Keratinocyte (primary cell): ENCODE measurements around the gene HMGB1. TPM values are rescaled to one million over a fixed set of nuclear protein-coding genes. Genes with fewer than 3 reads are reported as not detected.

Source experiments
- DNase-seq: peaks from one replicate; pipeline ENCODE4 v3.0.0-alpha.2; 2011; ENCODE audit warnings: low read depth, missing footprints, low spot score
- FAIRE-seq: peaks from 2 replicates; lab custom pipeline; 2011; peaks lifted over from hg19 to GRCh38; lab: Jason Lieb, UNC
- H2AFZ ChIP-seq: 2 replicates; pipeline ENCODE4 v1.6.0; 2012; ENCODE audit warnings: low read length, control low read depth, inconsistent platforms; ENCODE audit not compliant: control insufficient read depth
- H3K27ac ChIP-seq: 2 replicates; pipeline ENCODE4 v1.5.1; 2011; ENCODE audit warnings: low read length; ENCODE audit not compliant: control insufficient read depth, insufficient read depth
- H3K27me3 ChIP-seq: 3 replicates; pipeline ENCODE4 v1.6.0; 2011; ENCODE audit warnings: low read length; ENCODE audit not compliant: control insufficient read depth, insufficient read depth; ENCODE audit errors: extremely low read depth
- H3K36me3 ChIP-seq, 2 experiments: 2 replicates in 1 of 2; 3 replicates in 1 of 2; pipeline ENCODE4 v1.5.1; 2011; ENCODE audit warnings: low read length in 2 of 2, mild to moderate bottlenecking in 1 of 2; ENCODE audit not compliant: control insufficient read depth in 2 of 2, insufficient read depth in 2 of 2; ENCODE audit errors: extremely low read depth in 1 of 2
- H3K4me1 ChIP-seq: 3 replicates; pipeline ENCODE4 v1.5.1; 2011; ENCODE audit warnings: low read length; ENCODE audit not compliant: control insufficient read depth, insufficient read depth; ENCODE audit errors: extremely low read depth
- H3K4me2 ChIP-seq: 3 replicates; pipeline ENCODE4 v1.6.0; 2011; ENCODE audit warnings: low read depth, low read length; ENCODE audit not compliant: control insufficient read depth, insufficient read depth; ENCODE audit errors: extremely low read depth
- H3K4me3 ChIP-seq, 3 experiments: fragments of 200-600 bp in 1 of 3; sonication (generic) in 1 of 3; 2 replicates in 2 of 3; 3 replicates in 1 of 3; pipeline ENCODE4 v1.5.1; 2011 to 2016; ENCODE audit warnings: low read length in 3 of 3, mild to moderate bottlenecking in 3 of 3, control low read depth in 2 of 3, inconsistent platforms in 1 of 3, low read depth in 1 of 3, mixed read lengths in 1 of 3, mixed run types in 1 of 3, moderate library complexity in 1 of 3; ENCODE audit not compliant: control insufficient read depth in 2 of 3, insufficient read depth in 2 of 3; ENCODE audit errors: extremely low read depth in 1 of 3
- H3K79me2 ChIP-seq: 2 replicates; pipeline ENCODE4 v1.6.0; 2012; ENCODE audit warnings: low read length; ENCODE audit not compliant: control insufficient read depth, insufficient read depth
- H3K9ac ChIP-seq: 3 replicates; pipeline ENCODE4 v1.6.0; 2011; ENCODE audit warnings: low read length; ENCODE audit not compliant: control insufficient read depth, insufficient read depth; ENCODE audit errors: extremely low read depth
- H3K9me1 ChIP-seq: 3 replicates; pipeline ENCODE4 v1.6.0; 2011; ENCODE audit warnings: low read length; ENCODE audit not compliant: control insufficient read depth, insufficient read depth; ENCODE audit errors: extremely low read depth
- H3K9me3 ChIP-seq: 2 replicates; pipeline ENCODE4 v1.5.1; 2012; ENCODE audit warnings: low read depth, low read length; ENCODE audit not compliant: control insufficient read depth
- H4K20me1 ChIP-seq: 3 replicates; pipeline ENCODE4 v1.6.0; 2011; ENCODE audit warnings: low read length; ENCODE audit not compliant: control insufficient read depth, insufficient read depth; ENCODE audit errors: extremely low read depth
- CTCF ChIP-seq, 3 experiments: IDR thresholded peaks in 1 of 3; conservative IDR thresholded peaks in 1 of 3; optimal IDR thresholded peaks in 1 of 3; 2 replicates in 2 of 3; 3 replicates in 1 of 3; pipeline versions ENCODE3 to v1.5.1; 2011; ENCODE audit warnings: low read length in 3 of 3, mild to moderate bottlenecking in 3 of 3, moderate library complexity in 2 of 3, control low read depth in 1 of 3, inconsistent platforms in 1 of 3; ENCODE audit not compliant: insufficient read depth in 2 of 3; ENCODE audit errors: extremely low read depth in 1 of 3
- EZH2 ChIP-seq: IDR thresholded peaks from one replicate; pipeline ENCODE4 v1.6.1; 2012; ENCODE audit warnings: inconsistent platforms, mild to moderate bottlenecking, low read length, moderate library complexity
- dilution Hi-C: fragments of 300-500 bp; cut with MboI; formaldehyde crosslinking; loops from one replicate; pipeline ENCODE4 v1.7.0; 2020; ENCODE audit warnings: low sequenced_read_pairs; ENCODE audit not compliant: extremely low pct_ligation_motif_present
- polyA plus RNA-seq, 5 experiments: library from polyadenylated mRNA; depleted of rRNA in 3 of 5; stranded (reverse) in 3 of 5; stranded (forward) in 1 of 5; unstranded in 1 of 5; fragments of >200 nt; gene quantifications; 1 replicate in 1 of 5; 2 replicates in 3 of 5; 3 replicates in 1 of 5; pipeline versions ENCODE4 v1.2.1 to v1.2.3, GENCODE V29; 2011 to 2012; ENCODE audit warnings: missing spikeins in 2 of 5, low read depth in 1 of 5, low replicate concordance in 1 of 5

The HMGB1 gene
- polyA plus RNA-seq, 1 donor (not counting 4 experiments of a cell fraction or from before 2014, with no cell fraction given), result 221 TPM

DNA sequence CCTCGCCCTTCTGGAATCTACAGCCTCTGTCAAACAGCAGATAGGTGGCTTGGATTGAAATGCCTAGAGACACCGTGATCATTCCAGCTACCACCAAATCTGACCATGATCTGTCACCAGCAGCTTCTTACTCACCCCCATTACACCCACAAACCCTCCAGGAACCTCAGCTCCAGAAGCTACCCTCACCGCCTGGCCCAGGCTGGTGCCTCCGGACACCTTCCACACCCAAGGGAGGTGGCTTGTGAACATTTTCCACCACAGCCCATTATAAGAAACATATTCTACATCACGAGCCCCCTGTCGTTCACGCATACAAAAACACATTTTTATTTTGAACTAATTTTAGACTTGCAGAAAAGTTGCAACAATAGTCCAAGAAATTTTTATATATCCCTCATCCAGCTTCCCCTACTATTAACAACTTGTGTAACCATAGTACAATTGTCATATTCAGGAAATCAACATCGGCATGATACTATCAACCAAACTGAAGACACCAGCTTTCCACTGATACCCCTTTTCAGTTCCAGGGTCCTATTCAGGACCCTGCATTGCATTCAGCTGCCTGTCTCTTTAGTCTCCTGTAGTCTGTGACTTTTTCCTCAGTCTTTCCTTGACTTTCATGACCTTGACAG, 58.8 kb downstream of the HMGB1 start:
- Histone ChIP-seq H3K4me1 (peaks cover 37% of the 10 kb centered on the region), H3K36me3 (no peaks in the 10 kb centered on the region), H4K20me1 (no peaks in the 10 kb centered on the region), H3K27ac (no peak overlapping the region), H3K4me2 (no peak overlapping the region), H3K9me1 (no peaks in the 10 kb centered on the region), H3K4me3 (no peak overlapping the region), H3K79me2 (no peaks in the 10 kb centered on the region), H2AFZ (no peak overlapping the region), H3K9ac (no peak overlapping the region), H3K27me3 (no peaks in the 10 kb centered on the region), H3K9me3 (no peaks in the 10 kb centered on the region)
- dilution Hi-C loops, result no loop called here
- FAIRE-seq, result no peak
- DNase-seq, result no peak
- TF ChIP-seq EZH2 (no peak), CTCF (optimal IDR thresholded peaks at IDR 0.05 in 1 of 3, IDR thresholded peaks at IDR 0.05 in 1 of 3, conservative IDR thresholded peaks at IDR 0.05 in 1 of 3; ENCODE audit: extremely low read depth in 1 of 3, insufficient read depth in 2 of 3, low read length in 3 of 3) (no peak)

Other genes with a start within 250 kb of the HMGB1 start
- 6.1 to 10.1 TPM (median 8.1 TPM) in 3 replicates for gene KATNAL1, start 158.4 kb downstream of the HMGB1 start, polyA plus RNA-seq
- gene UBE2L5, start 43.4 kb downstream of the HMGB1 start, polyA plus RNA-seq, result 0.26 to 0.38 TPM in 2 of 3 replicates, not detected in the other
- 7.5 to 12.3 TPM (median 10.3 TPM) in 3 replicates for gene USPL1, start 152.0 kb upstream of the HMGB1 start, polyA plus RNA-seq